ENCODE measurements around the gene OASL. TPM values are rescaled to one million over a fixed set of nuclear protein-coding genes. Genes with fewer than 3 reads are reported as not detected.

Gene OASL
- total and polyA plus RNA-seq, 9 of the 15 experiments (the other 6 are each of a cell fraction or from before 2014, with no cell fraction given) = 0.14 TPM; not detected in 8

- Histone ChIP-seq H3K9me1 (ENCODE audit: control insufficient read depth, insufficient read depth, low read length) (no peaks in the 10 kb centered on the region), H4K20me1 (replicated peaks; ENCODE audit: control insufficient read depth, insufficient read depth, low read length) (no peaks in the 10 kb centered on the region; the same call in 1 of the 2 replicates), H3K4me3 (no peak overlapping the region), H3K9ac (ENCODE audit: insufficient read depth in 1 of 2, low read depth in 2 of 2, low read length in 2 of 2) (no peak overlapping the region), H3K4me1 (replicated peaks in 1 of 2; ENCODE audit: control insufficient read depth in 2 of 2, insufficient read depth in 2 of 2, low read length in 2 of 2) (peaks cover 0 to 4% of the 10 kb centered on the region in 2 experiments; a peak in 2 of 5 replicates), H2AFZ (ENCODE audit: low read depth, low read length) (no peak overlapping the region), H3K9me3 (replicated peaks; ENCODE audit: control insufficient read depth, insufficient read depth, low read depth, low read length) (no peaks in the 10 kb centered on the region), H3K79me2 (ENCODE audit: control insufficient read depth, insufficient read depth, low read length) (no peaks in the 10 kb centered on the region), H3K36me3 (ENCODE audit: control insufficient read depth, insufficient read depth, low read length) (peaks cover 49% of the 10 kb centered on the region; the same call in 2 of the 3 replicates), H3K4me2 (ENCODE audit: insufficient read depth, low read length) (no peak overlapping the region), H3K27ac (ENCODE audit: extremely low read depth, low read depth, low read length) (no peak overlapping the region), H3K27me3 (ENCODE audit: control insufficient read depth in 2 of 2, insufficient read depth in 2 of 2, low read length in 2 of 2) (no peaks in the 10 kb centered on the region)
- ATAC-seq (no peak), FAIRE-seq (no peak), DNase-seq (ENCODE audit: extremely low read depth in 1 of 4, low spot score in 3 of 4) (no peak)
- WGBS (ENCODE audit: insufficient coverage, low coverage, missing lambda C conversion rate) = 82% methylated on average over 12 of the region's 16 CpGs
- in situ Hi-C loops (cut with MboI) = no loop called here
- ChIA-PET POLR2A (interaction anchor here (0.6 to 1.0 kb wide), 3 partner anchors 9 to 355 kb away, joined by 3 to 4 read pairs (median 3); no protein-coding TSS in a partner anchor), CTCF (ENCODE audit: low intra/inter-chr PET ratio) (interaction anchor here (0.7 to 0.9 kb wide), 2 partner anchors 106 to 293 kb away, joined by 3 read pairs; no protein-coding TSS in a partner anchor)
- TF ChIP-seq RBBP5 (IDR thresholded peaks at IDR 0.05; ENCODE audit: borderline replicate concordance, insufficient read depth, low read length, poor library complexity, severe bottlenecking) (no peak), BCOR (IDR thresholded peaks at IDR 0.05) (no peak), ETV1 (tag; conservative IDR thresholded peaks at IDR 0.05; ENCODE audit: low read depth) (no peak), ZNF695 (CRISPR knock-in tag; IDR thresholded peaks at IDR 0.05) (no peak), ZNF655 (CRISPR knock-in tag; IDR thresholded peaks at IDR 0.05) (no peak), ZC3H4 (CRISPR knock-in tag; IDR thresholded peaks at IDR 0.05; ENCODE audit: borderline replicate concordance) (no peak), HIVEP1 (CRISPR knock-in tag; IDR thresholded peaks at IDR 0.05) (no peak), MAFK (IDR thresholded peaks at IDR 0.05; ENCODE audit: low read length) (no peak)
- intact Hi-C loops (cut with micrococcal nuclease) = loop anchor here (2.0 to 10.0 kb wide), 2 partner anchors 50 to 210 kb away; partner anchors contain the start of gene P2RX4
- BruUV-seq (replicated peaks) = no TSS peak
Measured at GRCh38 chr12:121004253-121004815, 34.7 kb downstream of the OASL start.
